ENCODE results near the gene SFSWAP. TPM values are rescaled to one million over a fixed set of nuclear protein-coding genes. Genes with fewer than 3 reads are reported as not detected.
"Not testable (repeated sequence)": the region's sequence is repeated elsewhere in the genome, so short reads cannot be mapped to it uniquely, and the experiment has no call there.

The SFSWAP gene
- total RNA-seq: 10 to 100 TPM; 25.7 to 42.9 (median 33.3) TPM
- 10 to 100 TPM; 10.8 to 28.1 (median 11.6) TPM for polyA plus RNA-seq

GRCh38 chr12:131710464-131711457 is at the start of gene SFSWAP:
SFSWAP (plus strand) TSS chr12:131711090; CDS start chr12:131711230, 140 bp downstream.
- intact Hi-C loops (cut with DNase I): no loop called here
- peak; percentile 81 for DNase-seq
- peak within 1 kb of the TSS; percentile 62 to 99 (median 91) for H3K4me3 ChIP-seq
- H3K27me3 ChIP-seq: no peaks in the 10 kb centered on the region
- H3K9me3 ChIP-seq: peaks cover 0 to under 1% (median 0%) of the 10 kb centered on the region in 4 donors
- peak within 1 kb of the TSS; percentile 85 to 93 (median 88) for H3K27ac ChIP-seq
- H3K4me1 ChIP-seq: peaks cover 0 to 28% (median 25%) of the 10 kb centered on the region in 4 donors
- peaks cover 6 to 22% (median 19%) of the 10 kb centered on the region in 4 donors for H3K36me3 ChIP-seq
- WGBS, 2 donors: 0 to 1% methylated on average over 90 of the region's 90 CpGs
- no peak for TF ChIP-seq CTCF (IDR thresholded peaks at IDR 0.05)
- TF ChIP-seq POLR2AphosphoS5 (IDR thresholded peaks at IDR 0.05): peak; percentile 81 to 95 (median 88)
- no peak for TF ChIP-seq EP300 (IDR thresholded peaks at IDR 0.05)
- peak; percentile 79 to 82 for TF ChIP-seq POLR2A (IDR thresholded peaks at IDR 0.05)

GRCh38 chr12:131661170-131661985 is 49.5 kb upstream of the SFSWAP start:
- Histone ChIP-seq H3K4me3 (peak overlapping the region in 2 of 4 donors; percentile 30 to 37), H3K27me3 (peaks cover 6 to 19% (median 8%) of the 10 kb centered on the region in 3 donors)
- not testable (repeated sequence) for H3K9me3 ChIP-seq, H3K27ac ChIP-seq, H3K4me1 ChIP-seq, H3K36me3 ChIP-seq, DNase-seq
- 16 to 29% methylated on average over 28 to 30 of the region's 78 CpGs for WGBS, 2 donors
- intact Hi-C loops (cut with DNase I): loop anchor here (10.0 kb wide), 1 partner anchor 367 kb away; no protein-coding TSS in a partner anchor

- peaks cover 6 to 19% (median 8%) of the 10 kb centered on the region in 3 donors for H3K27me3 ChIP-seq
- not testable (repeated sequence) for H3K27ac ChIP-seq, H3K9me3 ChIP-seq, H3K4me1 ChIP-seq, H3K36me3 ChIP-seq, H3K4me3 ChIP-seq, DNase-seq
- intact Hi-C loops (cut with DNase I): loop anchor here (10.0 kb wide), 1 partner anchor 367 kb away; no protein-coding TSS in a partner anchor
- WGBS, 2 donors: no CpG with 5 or more reads among the region's 28 CpGs
These were observed 49.0 kb upstream of the SFSWAP start for GRCh38 chr12:131661986-131662288.

GRCh38 chr12:131662346-131662745 is 48.5 kb upstream of the SFSWAP start:
- intact Hi-C loops (cut with DNase I): loop anchor here (10.0 kb wide), 1 partner anchor 368 kb away; no protein-coding TSS in a partner anchor
- not testable (repeated sequence) for H3K4me3 ChIP-seq, H3K9me3 ChIP-seq, H3K27ac ChIP-seq, H3K36me3 ChIP-seq, H3K4me1 ChIP-seq, DNase-seq
- peaks cover 6 to 19% (median 8%) of the 10 kb centered on the region in 3 donors for H3K27me3 ChIP-seq
- WGBS, 2 donors: 68 to 74% methylated on average over 10 of the region's 10 CpGs

GRCh38 chr12:131665666-131666065 is 45.2 kb upstream of the SFSWAP start:
- H3K36me3 ChIP-seq, H3K27ac ChIP-seq, H3K4me3 ChIP-seq, H3K4me1 ChIP-seq, DNase-seq, H3K27me3 ChIP-seq, H3K9me3 ChIP-seq: not testable (repeated sequence)
- intact Hi-C loops (cut with DNase I): loop anchor here (10.0 kb wide), 1 partner anchor 371 kb away; no protein-coding TSS in a partner anchor
- 85 to 89% methylated on average over 17 of the region's 17 CpGs for WGBS, 2 donors

- H3K27me3 ChIP-seq, H3K27ac ChIP-seq, H3K36me3 ChIP-seq, H3K9me3 ChIP-seq, DNase-seq, H3K4me3 ChIP-seq, H3K4me1 ChIP-seq: not testable (repeated sequence)
- intact Hi-C loops (cut with DNase I): loop anchor here (10.0 kb wide), 1 partner anchor 372 kb away; no protein-coding TSS in a partner anchor
- WGBS, 2 donors: 68 to 83% methylated on average over 4 to 10 of the region's 12 CpGs
These were observed 44.4 kb upstream of the SFSWAP start for GRCh38 chr12:131666486-131666885.

- H3K4me3 ChIP-seq, H3K36me3 ChIP-seq, H3K9me3 ChIP-seq, DNase-seq, H3K27me3 ChIP-seq, H3K4me1 ChIP-seq, H3K27ac ChIP-seq: not testable (repeated sequence)
- WGBS, 2 donors: 68% methylated on average over 12 of the region's 12 CpGs
- intact Hi-C loops (cut with DNase I): loop anchor here (10.0 kb wide), 1 partner anchor 372 kb away; no protein-coding TSS in a partner anchor
These were observed 43.8 kb upstream of the SFSWAP start for GRCh38 chr12:131666978-131667601.

Data from sigmoid colon (tissue), 7 donors.